ENCODE data around the gene ASPSCR1. TPM values are rescaled to one million over a fixed set of nuclear protein-coding genes. Genes with fewer than 3 reads are reported as not detected.

The ASPSCR1 gene
- total and polyA plus RNA-seq, 2 of the 13 experiments (the other 11 are each of a cell fraction or from before 2014, with no cell fraction given): 274 to 314 TPM

DNA sequence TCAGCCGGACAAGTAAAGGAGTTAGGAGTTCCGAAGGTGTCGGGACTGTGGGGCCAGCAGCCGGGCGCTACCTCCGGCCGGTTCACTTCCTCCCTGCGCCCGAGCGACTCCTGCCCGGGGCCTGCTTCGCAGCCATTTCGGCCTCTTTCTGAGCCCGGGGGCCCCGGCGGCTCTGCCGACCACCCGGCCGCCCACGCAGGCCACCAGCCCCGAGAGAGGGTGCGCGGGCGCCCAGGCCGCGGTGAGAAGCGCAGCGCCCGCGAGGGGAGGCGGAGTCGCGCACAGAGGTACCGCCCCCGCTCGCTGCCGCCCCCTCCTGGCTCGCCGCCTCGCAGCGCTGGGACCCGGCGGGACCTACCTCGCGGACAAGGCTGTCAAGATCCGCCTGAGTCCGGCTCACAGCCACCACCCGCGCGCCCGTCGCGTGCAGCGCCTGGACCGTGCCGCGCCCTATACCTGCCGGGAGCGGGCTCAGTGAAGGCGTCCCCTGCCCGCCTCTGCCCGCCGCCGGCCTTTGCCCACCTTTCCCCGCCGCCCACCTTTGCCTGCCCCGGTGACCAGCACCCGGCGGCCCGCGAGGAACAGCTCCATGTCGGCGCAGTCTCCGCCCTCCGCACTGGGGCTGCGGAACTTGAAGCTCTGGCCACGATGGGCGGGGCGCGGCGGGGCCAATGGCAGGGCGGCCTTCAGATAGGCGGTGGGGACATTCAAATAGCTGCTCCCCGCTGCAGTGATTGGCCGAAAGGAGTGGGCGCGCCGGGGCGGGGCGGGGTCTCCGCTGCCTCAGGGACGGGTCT, 59.9 kb downstream of the ASPSCR1 start, which contains the start of gene DCXR (continued):
- no peak for TF ChIP-seq ZNF382 (CRISPR knock-in tag; IDR thresholded peaks at IDR 0.05; ENCODE audit: borderline replicate concordance)
- TF ChIP-seq MYNN (CRISPR knock-in tag; IDR thresholded peaks at IDR 0.05; ENCODE audit: low read depth): no peak
- TF ChIP-seq ZNF331 (CRISPR knock-in tag; IDR thresholded peaks at IDR 0.05): peak; percentile 74; the same call in 1 of the 2 replicates
- TF ChIP-seq, protein P1, sequence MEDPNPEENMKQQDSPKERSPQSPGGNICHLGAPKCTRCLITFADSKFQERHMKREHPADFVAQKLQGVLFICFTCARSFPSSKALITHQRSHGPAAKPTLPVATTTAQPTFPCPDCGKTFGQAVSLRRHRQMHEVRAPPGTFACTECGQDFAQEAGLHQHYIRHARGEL (CRISPR knock-in tag; IDR thresholded peaks at IDR 0.05): no peak; the same call in 1 of the 2 replicates
- TF ChIP-seq, protein P2, sequence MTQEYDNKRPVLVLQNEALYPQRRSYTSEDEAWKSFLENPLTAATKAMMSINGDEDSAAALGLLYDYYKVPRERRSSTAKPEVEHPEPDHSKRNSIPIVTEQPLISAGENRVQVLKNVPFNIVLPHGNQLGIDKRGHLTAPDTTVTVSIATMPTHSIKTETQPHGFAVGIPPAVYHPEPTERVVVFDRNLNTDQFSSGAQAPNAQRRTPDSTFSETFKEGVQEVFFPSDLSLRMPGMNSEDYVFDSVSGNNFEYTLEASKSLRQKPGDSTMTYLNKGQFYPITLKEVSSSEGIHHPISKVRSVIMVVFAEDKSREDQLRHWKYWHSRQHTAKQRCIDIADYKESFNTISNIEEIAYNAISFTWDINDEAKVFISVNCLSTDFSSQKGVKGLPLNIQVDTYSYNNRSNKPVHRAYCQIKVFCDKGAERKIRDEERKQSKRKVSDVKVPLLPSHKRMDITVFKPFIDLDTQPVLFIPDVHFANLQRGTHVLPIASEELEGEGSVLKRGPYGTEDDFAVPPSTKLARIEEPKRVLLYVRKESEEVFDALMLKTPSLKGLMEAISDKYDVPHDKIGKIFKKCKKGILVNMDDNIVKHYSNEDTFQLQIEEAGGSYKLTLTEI (CRISPR knock-in tag; conservative IDR thresholded peaks at IDR 0.05): no peak
- 0 out of 2 replicates have a peak, but pooled peaks have one; percentile 66 for TF ChIP-seq ZNF569 (CRISPR knock-in tag; IDR thresholded peaks at IDR 0.05; ENCODE audit: borderline replicate concordance)
- no peak; the same call in none of the 2 replicates for TF ChIP-seq ZFP36L2 (CRISPR knock-in tag; IDR thresholded peaks at IDR 0.05)
- peak; percentile 91 for TF ChIP-seq SPEN (CRISPR knock-in tag; IDR thresholded peaks at IDR 0.05; ENCODE audit: low read depth)
- TF ChIP-seq YEATS4 (CRISPR knock-in tag; IDR thresholded peaks at IDR 0.05; ENCODE audit: borderline replicate concordance): peak; percentile 69; the same call in 1 of the 2 replicates
- TF ChIP-seq, protein P3, sequence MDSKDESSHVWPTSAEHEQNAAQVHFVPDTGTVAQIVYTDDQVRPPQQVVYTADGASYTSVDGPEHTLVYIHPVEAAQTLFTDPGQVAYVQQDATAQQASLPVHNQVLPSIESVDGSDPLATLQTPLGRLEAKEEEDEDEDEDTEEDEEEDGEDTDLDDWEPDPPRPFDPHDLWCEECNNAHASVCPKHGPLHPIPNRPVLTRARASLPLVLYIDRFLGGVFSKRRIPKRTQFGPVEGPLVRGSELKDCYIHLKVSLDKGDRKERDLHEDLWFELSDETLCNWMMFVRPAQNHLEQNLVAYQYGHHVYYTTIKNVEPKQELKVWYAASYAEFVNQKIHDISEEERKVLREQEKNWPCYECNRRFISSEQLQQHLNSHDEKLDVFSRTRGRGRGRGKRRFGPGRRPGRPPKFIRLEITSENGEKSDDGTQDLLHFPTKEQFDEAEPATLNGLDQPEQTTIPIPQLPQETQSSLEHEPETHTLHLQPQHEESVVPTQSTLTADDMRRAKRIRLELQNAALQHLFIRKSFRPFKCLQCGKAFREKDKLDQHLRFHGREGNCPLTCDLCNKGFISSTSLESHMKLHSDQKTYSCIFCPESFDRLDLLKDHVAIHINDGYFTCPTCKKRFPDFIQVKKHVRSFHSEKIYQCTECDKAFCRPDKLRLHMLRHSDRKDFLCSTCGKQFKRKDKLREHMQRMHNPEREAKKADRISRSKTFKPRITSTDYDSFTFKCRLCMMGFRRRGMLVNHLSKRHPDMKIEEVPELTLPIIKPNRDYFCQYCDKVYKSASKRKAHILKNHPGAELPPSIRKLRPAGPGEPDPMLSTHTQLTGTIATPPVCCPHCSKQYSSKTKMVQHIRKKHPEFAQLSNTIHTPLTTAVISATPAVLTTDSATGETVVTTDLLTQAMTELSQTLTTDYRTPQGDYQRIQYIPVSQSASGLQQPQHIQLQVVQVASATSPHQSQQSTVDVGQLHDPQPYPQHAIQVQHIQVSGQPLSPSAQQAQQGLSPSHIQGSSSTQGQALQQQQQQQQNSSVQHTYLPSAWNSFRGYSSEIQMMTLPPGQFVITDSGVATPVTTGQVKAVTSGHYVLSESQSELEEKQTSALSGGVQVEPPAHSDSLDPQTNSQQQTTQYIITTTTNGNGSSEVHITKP (CRISPR knock-in tag; IDR thresholded peaks at IDR 0.05; ENCODE audit: low read depth): no peak
- TF ChIP-seq, protein P4, sequence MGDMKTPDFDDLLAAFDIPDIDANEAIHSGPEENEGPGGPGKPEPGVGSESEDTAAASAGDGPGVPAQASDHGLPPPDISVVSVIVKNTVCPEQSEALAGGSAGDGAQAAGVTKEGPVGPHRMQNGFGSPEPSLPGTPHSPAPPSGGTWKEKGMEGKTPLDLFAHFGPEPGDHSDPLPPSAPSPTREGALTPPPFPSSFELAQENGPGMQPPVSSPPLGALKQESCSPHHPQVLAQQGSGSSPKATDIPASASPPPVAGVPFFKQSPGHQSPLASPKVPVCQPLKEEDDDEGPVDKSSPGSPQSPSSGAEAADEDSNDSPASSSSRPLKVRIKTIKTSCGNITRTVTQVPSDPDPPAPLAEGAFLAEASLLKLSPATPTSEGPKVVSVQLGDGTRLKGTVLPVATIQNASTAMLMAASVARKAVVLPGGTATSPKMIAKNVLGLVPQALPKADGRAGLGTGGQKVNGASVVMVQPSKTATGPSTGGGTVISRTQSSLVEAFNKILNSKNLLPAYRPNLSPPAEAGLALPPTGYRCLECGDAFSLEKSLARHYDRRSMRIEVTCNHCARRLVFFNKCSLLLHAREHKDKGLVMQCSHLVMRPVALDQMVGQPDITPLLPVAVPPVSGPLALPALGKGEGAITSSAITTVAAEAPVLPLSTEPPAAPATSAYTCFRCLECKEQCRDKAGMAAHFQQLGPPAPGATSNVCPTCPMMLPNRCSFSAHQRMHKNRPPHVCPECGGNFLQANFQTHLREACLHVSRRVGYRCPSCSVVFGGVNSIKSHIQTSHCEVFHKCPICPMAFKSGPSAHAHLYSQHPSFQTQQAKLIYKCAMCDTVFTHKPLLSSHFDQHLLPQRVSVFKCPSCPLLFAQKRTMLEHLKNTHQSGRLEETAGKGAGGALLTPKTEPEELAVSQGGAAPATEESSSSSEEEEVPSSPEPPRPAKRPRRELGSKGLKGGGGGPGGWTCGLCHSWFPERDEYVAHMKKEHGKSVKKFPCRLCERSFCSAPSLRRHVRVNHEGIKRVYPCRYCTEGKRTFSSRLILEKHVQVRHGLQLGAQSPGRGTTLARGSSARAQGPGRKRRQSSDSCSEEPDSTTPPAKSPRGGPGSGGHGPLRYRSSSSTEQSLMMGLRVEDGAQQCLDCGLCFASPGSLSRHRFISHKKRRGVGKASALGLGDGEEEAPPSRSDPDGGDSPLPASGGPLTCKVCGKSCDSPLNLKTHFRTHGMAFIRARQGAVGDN (CRISPR knock-in tag; IDR thresholded peaks at IDR 0.05): peak; percentile 97
- peak; percentile 91; the same call in 1 of the 2 replicates for TF ChIP-seq AHR (CRISPR knock-in tag; IDR thresholded peaks at IDR 0.05)
- peak; percentile 97 for TF ChIP-seq MXD4 (CRISPR knock-in tag; IDR thresholded peaks at IDR 0.05)
- TF ChIP-seq ZNF431 (CRISPR knock-in tag; IDR thresholded peaks at IDR 0.05; ENCODE audit: borderline replicate concordance, low read depth): peak; percentile 78; the same call in 1 of the 2 replicates
- peak; percentile 47; the same call in 1 of the 2 replicates for TF ChIP-seq ZNF746 (CRISPR knock-in tag; IDR thresholded peaks at IDR 0.05)
- no peak for TF ChIP-seq ZNF879 (CRISPR knock-in tag; IDR thresholded peaks at IDR 0.05)
- TF ChIP-seq ZSCAN25 (CRISPR knock-in tag; IDR thresholded peaks at IDR 0.05): peak; percentile 79; the same call in 1 of the 2 replicates
